GM18867 (cell line): ENCODE measurements around the gene C3.
A peak's percentile ranks its signal among the peaks of the same experiment; 100 is the strongest.
"Not testable (repeated sequence)": the region's sequence is repeated elsewhere in the genome, so short reads cannot be mapped to it uniquely, and the experiment has no call there.

Experiments
- ATAC-seq: cut with Tn5 transposase; IDR thresholded peaks from one replicate; pipeline ENCODE4 v1.9.1; 2021; ENCODE audit warnings: mild to moderate bottlenecking, moderate library complexity; ENCODE audit not compliant: unreplicated experiment

Gene C3

GRCh38 chr19:6667114-6667627, 53.3 kb downstream of the C3 start:
- ATAC-seq: no peak

- ATAC-seq: no peak
These were observed 55.5 kb downstream of the C3 start for GRCh38 chr19:6664916-6665315.

- no peak for ATAC-seq
These were observed 56.9 kb downstream of the C3 start for GRCh38 chr19:6663236-6664201.

DNA sequence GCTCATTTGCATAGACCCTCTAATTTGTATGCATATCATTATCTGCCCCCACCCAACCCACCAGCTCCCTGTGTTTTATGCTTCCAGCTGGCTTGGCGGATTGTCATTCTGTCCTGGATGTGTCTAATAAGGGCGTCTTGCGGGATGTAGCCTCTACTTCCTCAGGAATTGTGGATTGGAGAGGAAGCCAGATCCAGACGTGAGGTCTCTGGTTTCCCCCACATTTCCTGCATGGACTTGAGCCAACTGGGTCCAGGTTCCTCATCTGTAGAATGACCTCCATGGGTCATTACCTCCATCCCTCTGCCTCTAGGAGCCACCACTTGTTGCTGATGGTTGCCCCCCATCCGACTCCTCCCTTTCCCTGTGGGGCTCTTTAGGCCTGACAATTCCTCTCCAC, 57.7 kb downstream of the C3 start:
- ATAC-seq: no peak

DNA sequence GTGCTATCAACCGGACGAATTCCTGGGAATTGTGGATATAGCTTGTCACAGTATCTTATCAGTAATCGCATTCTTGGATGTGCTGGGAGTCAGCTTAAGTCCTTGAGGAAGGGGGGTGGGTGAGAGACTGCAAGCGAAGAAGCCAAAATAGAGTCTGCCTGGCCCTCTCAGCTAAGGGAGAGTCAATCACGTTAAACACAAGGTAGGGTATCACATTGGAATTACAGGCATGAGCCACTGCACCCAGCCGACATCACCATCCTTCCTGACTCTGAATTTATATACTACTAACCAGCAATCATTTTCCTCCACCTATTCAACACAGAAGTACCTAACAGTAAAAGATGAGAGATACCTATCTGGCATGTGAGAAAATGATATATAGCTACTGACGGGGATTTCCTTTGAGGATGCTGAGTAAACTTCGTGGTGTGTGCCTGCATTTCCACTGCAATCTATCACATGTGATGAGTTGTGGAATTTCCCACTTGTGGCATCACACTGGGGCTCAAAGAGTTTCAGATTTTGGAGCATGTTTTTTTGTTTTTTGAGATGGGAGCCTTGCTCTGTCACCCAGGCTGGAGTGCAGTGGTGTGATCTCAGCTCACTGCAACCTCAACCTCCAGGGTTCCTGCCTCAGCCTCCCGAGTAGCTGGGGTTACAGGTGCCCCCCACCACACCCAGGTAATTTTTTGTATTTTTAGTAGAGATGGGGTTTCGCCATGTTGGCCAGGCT, 58.8 kb downstream of the C3 start:
- not testable (repeated sequence) for ATAC-seq

DNA sequence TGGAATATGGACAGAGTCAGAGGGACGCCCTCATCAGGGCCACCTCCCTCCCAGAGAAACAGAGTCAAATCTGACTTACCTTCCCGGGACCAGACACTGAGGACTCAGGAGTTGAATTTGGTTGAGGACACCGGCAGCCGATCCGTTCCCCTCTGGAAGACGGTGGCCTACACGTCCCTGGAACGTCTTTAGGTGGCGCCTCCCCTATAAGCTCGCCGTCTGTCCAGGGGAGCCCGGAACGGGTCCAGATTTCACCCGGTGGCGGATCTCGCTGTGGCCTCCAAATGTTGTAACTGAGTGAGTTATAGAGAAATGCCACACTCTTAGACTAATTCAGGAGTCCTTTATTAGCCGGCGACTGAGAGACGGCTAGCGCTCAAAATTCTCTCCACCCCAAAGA, 59.5 kb downstream of the C3 start:
- ATAC-seq: no peak

DNA sequence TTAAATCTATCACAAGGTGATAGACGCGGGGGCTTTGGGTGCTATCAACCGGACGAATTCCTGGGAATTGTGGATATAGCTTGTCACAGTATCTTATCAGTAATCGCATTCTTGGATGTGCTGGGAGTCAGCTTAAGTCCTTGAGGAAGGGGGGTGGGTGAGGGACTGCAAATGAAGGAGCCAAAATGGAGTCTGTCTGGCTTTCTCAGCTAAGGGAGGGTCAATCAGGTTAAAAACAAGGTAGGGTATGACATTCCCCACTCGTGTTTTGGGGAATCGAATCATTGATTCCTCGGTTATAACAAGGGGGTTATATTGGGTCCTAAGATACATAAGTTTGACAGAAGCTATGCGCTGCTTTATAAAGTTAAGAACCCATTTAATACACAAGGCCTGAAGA, 64.1 kb downstream of the C3 start:
- not testable (repeated sequence) for ATAC-seq

- no peak for ATAC-seq
These were observed 65.8 kb downstream of the C3 start for GRCh38 chr19:6654347-6655310.

DNA sequence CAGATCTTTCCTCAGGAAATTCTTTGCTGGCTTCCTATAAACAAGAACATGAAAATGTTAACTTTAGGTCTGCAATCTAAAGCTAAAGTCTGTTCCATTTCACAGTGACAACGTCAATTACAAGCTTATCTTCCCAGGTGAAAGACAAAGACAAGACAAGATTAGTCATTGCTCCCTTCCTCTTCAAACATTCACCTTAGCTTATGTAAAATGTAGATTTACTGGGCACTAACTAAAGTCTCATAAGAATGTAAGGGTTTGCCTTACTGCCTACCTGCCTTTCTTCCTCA, 67.7 kb downstream of the C3 start:
- ATAC-seq: no peak

DNA sequence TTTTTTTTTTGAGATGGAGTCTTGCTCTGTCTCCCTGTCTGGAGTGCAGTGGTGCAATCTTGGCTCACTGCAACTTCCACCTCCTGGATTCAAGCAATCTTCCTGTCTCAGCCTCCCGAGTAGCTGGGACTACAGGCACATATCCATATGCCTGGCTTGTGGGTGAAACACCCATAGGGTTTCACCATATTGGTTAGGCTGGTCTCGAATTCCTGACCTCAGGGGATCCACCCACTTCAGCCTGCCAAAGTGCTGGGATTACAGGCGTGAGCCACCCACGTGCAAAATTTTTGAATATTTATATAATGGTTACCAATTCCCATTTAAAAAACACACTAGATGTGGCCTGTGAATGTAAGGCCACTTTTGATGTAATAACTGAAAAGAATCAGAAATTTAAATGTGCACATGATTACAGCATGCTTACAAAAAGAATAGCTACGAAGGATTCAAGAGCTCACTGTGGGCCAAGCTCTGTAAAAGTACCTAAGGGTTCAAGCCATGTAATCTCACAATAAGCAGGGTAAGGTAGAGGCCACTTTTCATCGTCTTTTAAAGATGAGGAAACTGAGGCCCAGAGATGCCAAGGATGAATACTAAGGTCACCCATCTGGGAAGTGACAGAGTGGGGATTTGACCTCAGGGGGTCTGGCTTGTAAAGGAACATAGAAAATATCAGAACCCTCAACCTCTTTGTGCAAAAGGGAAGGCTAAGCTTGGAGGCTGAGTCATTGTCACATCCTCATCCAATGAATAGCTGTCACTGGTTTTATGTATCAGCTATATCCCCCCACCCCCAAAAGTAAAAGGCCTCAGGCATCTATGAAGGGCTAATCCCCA, 68.3 kb downstream of the C3 start:
- ATAC-seq: no peak

DNA sequence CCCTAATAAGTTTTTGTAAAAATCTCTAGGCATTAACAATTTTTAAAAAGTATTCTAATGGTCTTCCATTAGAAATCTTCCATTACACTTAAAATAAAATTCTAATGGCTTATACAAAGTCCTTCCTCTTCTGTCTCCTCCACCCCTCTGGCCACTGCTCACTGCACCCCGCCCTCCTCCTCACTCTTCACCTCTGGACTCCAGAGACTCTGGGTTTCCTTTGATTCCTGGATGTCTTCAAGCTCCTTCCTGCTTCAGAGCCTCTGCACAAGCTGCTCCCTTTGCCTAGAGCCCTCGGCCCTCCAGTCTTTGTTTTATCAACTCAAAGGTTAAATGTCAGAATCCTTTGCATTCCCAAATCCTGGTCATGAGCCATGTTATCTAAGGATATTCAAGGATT, 71.3 kb downstream of the C3 start:
- ATAC-seq: no peak

- ATAC-seq: no peak
These were observed 72.2 kb downstream of the C3 start for GRCh38 chr19:6648141-6648715.

GRCh38 chr19:6644796-6645195, 75.7 kb downstream of the C3 start:
- ATAC-seq: no peak

- not testable (repeated sequence) for ATAC-seq
These were observed 80.1 kb downstream of the C3 start for GRCh38 chr19:6640333-6640732.

- ATAC-seq: peak; percentile 42
These were observed 81.0 kb downstream of the C3 start for GRCh38 chr19:6639439-6639838.

GRCh38 chr19:6633456-6633813, 87.0 kb downstream of the C3 start:
- ATAC-seq: not testable (repeated sequence)

- ATAC-seq: not testable (repeated sequence)
These were observed 87.5 kb downstream of the C3 start for GRCh38 chr19:6632747-6633455.

GRCh38 chr19:6632002-6632621, 88.3 kb downstream of the C3 start:
- no peak for ATAC-seq
